Measurements from ENCODE around the gene ARL4C. TPM values are rescaled to one million over a fixed set of nuclear protein-coding genes. Genes with fewer than 3 reads are reported as not detected.

The ARL4C gene
- polyA plus RNA-seq, 4 donors: 7.2 to 58.0 (median 53.0) TPM

- no peak for DNase-seq (ENCODE audit: low read depth in 4 of 4, low spot score in 3 of 4)
These were observed 5.5 kb upstream of the ARL4C start for GRCh38 chr2:234502285-234502918.

DNA sequence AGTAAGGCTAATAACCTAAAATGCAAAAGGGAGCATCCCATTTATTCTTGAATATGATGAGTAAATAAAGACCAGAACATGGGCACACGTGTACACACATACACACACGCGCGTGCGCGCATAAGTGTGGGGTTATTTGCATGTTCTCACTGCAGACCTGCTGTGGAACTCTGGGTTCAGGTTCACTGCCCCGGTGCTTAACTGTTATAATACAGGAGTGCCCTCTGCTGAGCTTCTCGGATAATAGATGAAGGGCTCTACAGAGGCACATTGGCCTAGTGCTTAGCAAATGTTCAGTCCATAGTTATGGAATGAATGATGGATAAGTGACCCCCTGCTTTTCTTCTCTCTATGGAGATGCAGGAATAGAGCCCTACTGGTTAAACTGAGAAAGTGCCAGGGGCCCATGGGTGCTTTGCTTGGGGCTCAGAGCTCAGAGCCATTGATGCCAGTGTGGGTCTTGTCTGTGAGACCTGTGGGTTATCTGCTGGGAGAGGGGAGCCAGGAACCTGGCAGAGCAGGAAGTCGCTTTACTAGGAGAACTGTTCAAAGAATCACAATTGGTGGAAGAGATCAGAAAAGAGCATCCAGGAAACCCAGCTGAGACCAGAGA, 3.6 kb upstream of the ARL4C start:
- DNase-seq (ENCODE audit: low read depth in 4 of 4, low spot score in 3 of 4): no peak

- no peak for DNase-seq (ENCODE audit: low read depth in 4 of 4, low spot score in 3 of 4)
These were observed 834 bp upstream of the ARL4C start for GRCh38 chr2:234497594-234498235.

DNA sequence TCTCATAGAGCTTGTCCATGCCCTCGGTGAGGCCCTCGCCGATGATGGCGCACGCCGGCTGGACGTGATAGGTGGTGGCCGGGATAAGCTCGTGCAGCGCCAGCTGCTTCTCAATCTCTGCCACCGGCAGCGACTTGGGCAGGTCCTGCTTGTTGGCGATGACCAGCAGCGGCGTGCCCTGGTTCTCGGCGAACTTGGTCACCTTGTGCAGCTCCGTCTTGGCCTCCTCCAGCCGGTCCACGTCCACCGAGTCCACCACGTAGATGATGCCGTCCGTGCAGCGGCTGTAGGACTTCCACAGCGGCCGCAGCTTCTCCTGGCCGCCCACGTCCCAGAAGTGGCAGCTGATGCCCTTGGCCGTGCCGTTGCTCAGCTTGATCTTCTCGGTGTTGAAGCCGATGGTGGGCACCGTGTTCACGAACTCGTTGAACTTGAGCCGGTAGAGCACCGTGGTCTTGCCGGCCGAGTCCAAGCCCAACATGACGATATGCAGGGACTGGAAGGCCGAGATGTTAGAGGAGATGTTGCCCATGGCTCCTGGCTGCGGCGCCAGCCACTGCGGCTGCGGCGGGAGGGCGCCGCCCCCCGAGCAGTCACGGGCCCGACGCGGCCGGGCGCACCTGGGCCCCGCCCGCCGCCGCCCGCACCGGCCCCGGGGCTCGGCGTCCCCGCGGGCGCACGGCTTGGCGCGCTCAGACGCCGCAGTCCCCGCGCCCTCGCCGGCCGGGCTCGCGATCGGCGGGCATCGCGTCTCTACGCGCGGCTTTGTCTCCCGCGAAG, 636 bp downstream of the ARL4C start:
- DNase-seq (ENCODE audit: low read depth in 4 of 4, low spot score in 3 of 4): no peak

GRCh38 chr2:234495251-234496054, 1.4 kb downstream of the ARL4C start:
- DNase-seq (ENCODE audit: low read depth in 4 of 4, low spot score in 3 of 4): no peak

- DNase-seq (ENCODE audit: low read depth in 4 of 4, low spot score in 3 of 4): no peak
These were observed 2.3 kb downstream of the ARL4C start for GRCh38 chr2:234494361-234495250.

DNA sequence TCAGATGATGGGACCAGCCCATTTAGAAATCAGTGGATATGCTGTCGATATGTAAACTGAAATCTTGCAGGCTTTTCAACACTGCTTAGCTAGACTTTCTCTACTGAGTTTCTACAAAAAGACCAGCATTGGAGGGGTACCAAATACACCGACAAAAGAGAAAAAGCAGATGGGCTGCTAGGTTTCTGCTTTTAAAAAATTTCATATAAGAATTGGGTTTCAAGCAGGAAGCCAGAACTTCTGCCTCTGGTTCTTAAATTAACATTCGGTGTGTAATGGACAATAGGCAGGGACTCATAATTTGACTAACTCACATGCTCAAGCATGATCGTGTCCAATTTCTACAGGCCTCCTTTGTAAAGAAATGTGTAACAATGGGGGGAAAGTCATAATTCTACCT, 3.1 kb downstream of the ARL4C start:
- DNase-seq (ENCODE audit: low read depth in 4 of 4, low spot score in 3 of 4): no peak

DNA sequence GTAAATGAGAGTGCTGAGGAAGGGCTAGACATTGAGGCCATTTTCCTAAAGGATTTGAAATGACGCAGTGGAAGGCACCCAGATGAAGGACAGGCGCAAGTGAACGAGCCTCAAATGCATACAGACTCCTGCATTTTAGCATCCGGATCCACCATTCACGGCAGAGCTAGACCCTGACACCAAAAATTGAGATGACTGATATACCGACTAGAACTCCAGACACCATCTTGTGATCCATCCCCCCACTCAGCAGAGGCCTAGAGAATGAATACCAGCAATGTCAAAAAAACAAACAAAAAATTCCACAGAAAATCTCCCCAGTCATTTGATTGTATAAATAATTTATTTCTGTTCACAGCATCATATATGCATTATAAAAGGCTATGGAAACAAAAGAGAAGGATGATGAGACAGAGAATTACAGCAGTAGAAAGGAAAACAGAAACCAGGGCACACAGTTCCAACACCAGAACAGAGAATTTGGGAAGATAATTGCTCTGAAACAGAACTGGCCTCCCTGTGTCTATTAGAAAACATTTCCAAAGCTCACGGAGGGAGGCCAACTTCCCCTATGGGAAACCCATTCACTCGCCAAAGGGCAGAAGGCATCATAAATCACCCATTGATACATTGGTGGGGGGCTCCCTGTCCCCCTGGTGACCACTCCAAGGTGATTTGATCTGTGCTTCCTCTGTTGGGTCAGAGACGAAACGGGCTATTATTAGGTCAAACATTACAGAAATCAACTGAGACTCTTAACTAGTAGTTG, 4.0 kb downstream of the ARL4C start:
- no peak for DNase-seq (ENCODE audit: low read depth in 4 of 4, low spot score in 3 of 4)

DNA sequence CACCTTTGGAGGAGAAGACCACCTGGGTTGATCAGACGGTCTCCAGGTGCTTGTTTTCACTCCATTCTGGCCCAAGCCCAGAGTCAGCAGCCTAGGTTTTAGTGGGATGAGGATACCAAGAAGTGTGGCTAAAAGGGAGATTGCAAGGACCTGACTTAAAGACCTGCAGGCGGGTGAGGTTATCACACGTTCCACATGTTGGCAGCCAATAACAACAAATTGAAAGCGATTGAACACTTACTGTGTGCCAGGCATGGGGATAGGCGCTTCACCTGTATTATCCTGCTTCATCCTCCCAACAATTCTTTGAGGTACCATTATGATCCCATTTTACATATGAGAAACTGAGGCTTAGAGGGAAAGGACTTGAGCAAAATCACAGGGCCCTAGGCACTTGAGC, 5.0 kb downstream of the ARL4C start:
- DNase-seq (ENCODE audit: low read depth in 4 of 4, low spot score in 3 of 4): no peak

GRCh38 chr2:234491281-234491680, 5.6 kb downstream of the ARL4C start:
- DNase-seq (ENCODE audit: low read depth in 4 of 4, low spot score in 3 of 4): no peak

DNA sequence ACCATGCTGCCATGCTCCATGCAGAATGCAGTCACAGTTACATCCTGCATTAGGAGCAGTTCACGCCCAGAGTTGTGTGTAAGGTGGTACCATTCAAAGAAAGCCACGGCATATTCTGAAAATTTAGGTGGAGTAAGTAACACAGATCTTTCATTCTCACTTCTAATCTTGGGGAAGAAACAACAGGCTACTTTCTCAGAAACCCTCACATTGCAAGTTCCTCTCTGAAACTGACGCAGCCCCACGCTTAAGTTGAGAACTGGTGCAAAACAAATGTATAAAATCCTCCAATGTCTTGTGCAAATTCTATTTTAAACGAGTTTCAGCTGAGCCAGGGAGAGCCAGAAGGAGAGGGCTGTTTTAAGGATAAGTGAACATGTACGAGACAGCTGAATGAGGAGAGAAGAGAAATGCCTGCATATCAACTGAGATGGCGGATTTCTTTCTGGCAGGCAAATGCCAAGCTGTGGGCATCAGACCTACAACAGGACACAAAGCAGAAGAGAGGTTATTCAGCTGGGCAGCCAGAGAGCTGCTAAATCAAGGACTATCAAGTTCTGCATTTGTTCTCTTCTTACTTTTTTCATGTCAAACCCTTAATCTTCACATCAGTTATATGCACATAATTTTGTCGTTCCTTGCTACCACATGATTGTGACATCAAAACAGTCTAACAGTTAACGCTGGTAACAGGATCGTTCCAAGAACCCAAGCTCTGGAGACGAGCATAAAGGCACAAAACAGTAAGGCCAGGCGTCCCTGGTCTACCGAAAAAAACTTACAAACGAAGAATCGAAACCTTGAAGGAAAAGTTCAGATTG, 6.4 kb downstream of the ARL4C start:
- no peak for DNase-seq (ENCODE audit: low read depth in 4 of 4, low spot score in 3 of 4)

GRCh38 chr2:234488913-234489451, 7.9 kb downstream of the ARL4C start:
- no peak for DNase-seq (ENCODE audit: low read depth in 4 of 4, low spot score in 3 of 4)

DNA sequence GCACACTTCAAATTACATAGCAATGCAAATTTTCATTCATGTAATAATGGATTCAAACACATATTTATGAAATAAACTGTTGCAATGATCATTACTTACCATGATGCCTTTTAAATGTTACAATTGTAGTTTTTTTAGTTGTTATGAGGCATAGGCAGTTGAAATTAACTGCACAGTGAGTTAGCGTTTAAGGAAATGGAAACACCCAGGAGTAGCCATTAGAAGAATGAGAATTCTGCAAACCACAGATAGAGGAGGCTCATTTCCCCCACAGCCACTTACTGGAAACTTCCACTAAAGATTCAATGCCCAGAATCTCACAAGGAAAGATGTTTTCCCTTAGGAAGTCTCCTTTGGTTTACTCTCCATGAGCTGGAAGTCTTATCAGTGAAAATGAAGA, 8.4 kb downstream of the ARL4C start:
- no peak for DNase-seq (ENCODE audit: low read depth in 4 of 4, low spot score in 3 of 4)

DNA sequence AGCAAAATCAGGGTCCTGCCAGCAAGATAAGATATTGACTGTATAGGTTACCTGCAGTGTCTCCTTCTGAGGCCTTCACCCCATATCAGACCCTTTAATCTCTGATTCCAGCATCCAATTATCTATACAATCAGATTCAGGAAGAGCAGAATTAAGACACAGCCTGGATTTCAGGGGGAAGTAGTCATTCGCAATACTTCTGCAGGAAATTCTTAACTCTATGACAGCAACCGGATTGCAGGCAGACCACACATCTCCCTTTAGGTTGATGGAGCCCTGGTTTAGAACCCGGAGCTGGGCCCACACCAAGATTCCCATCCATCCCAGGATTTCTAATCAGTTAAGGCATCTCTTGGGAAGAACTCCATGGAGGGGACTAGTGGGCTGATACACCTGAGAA, 9.5 kb downstream of the ARL4C start:
- DNase-seq (ENCODE audit: low read depth in 4 of 4, low spot score in 3 of 4): no peak

- DNase-seq (ENCODE audit: low read depth in 4 of 4, low spot score in 3 of 4): no peak
These were observed 13.2 kb downstream of the ARL4C start for GRCh38 chr2:234483568-234484251.

DNA sequence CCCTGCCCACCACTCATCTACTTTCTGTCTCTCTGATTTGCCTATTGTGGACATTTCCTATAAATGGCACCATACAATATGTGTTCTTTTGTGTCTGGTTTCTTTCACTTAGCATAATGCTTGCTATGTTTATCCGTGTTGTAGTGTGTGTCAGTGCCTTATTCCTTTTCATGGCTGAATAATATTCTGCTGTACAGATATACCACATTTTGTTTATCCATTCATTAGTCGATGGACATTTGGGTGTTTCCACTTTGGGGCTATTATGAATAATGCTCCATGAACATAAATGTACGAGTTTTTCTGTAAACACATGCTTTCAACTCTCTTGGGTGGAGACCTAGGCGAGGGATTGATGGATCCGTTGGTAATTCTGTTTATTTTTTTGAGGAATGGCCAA, 15.6 kb downstream of the ARL4C start:
- DNase-seq (ENCODE audit: low read depth in 4 of 4, low spot score in 3 of 4): no peak

- no peak for DNase-seq (ENCODE audit: low read depth in 4 of 4, low spot score in 3 of 4)
These were observed 16.5 kb downstream of the ARL4C start for GRCh38 chr2:234480337-234480736.
